Stimulated activated CD4-positive, alpha-beta T cell treated with anti-CD3 and anti-CD28 coated beads, Interleukin-4, amount 100 ng/mL, for 48 hours (primary cell): ENCODE measurements around the gene BST1.
"Not testable (repeated sequence)": the region's sequence is repeated elsewhere in the genome, so short reads cannot be mapped to it uniquely, and the experiment has no call there.

Source experiments
- DNase-seq, 2 donors: peaks; one replicate each; pipeline ENCODE4 v3.0.0-alpha.2; 2020; ENCODE audit warnings: low read depth in 2 of 2

Gene BST1

DNA sequence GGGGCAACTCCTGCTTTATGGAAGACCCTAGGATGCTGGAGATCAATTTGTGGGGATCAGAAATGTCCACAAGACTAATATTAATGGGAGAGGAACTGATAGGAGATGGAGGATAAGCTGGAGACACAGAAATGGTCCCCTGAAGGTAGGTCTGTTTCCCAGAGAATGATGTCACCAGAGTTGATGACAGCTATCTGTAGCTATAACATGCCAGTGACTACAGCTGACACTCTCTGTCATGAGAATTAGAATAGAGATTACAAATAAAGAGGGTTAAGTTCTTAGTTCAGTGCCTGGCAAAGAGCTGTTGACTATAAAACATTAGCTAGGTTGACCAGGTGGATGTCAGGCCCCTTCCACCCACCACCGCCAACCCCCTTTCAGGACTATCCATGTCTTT lies 9.3 kb downstream of the BST1 start:
- DNase-seq, result no peak

DNA sequence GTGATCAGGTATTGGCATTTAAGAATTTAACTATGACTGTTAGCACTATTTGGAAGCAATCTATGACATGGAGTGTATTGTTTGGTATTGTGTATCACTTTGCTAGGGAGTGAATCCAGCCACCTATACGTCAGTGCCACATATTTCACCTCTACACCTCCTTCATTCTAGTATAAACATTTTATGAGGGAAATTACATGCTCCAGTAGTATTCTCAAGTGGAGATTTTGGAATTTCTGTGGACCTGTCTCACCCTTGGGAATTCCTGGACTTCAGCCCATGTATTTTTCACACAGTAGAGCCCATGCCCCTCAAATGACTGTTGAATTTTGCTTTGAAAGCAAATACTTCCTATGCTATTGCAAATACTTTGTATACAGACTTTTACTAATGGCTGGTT lies 11.3 kb downstream of the BST1 start:
- no peak for DNase-seq

DNA sequence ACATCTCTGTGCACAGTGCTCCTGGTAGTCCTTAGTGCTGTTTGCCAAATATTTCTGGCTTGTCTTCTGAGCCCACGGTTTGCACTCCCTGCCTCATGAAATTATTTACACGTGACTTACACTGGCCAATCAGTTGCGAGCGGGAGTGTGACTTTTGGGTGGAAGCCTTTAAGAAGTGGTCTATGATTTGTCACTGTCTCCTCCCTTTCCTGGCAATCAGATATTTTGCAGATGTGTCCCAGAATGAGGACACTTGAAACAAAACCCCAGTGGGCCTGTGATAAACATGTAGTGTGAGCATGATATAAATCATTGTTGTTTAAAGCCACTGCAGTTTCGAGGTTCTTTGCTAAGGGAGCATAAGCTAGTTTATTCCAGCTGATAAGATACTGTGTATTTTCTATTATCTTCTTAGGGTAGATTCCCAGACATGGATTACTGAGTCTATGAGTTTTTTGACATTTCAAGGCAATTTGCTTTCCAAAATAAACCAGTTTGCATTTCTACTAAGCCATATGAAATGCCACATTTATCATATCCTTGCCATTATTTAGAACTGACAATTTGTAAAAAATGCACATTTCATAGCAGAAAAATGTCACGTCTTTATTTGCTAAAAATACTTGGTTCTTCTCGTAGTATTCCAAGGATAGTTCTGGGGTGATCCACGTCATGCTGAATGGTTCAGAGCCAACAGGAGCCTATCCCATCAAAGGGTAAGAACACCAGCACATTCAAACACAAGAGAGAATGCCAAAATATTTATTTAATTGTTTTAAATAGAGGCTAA lies 12.0 kb downstream of the BST1 start:
- DNase-seq, result no peak

DNA sequence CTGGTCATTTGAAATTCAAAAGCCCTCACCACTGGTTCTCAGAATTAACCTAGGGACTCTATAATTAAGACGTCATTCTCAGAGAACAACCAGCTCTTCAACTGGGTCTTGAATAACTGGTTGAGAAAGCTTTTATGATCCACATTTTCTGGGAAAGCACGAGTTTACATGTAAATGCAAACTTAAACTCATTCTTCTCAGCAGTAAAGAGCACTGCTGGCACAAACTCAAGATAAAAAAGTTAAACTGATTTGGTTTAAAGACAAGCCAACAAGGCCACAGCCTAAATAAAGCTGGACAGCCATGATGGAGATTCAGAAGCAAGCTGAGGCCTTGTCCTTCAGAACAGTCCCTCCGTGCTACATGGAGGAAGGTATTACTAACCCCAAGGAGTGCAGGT lies 13.2 kb downstream of the BST1 start:
- no peak for DNase-seq

DNA sequence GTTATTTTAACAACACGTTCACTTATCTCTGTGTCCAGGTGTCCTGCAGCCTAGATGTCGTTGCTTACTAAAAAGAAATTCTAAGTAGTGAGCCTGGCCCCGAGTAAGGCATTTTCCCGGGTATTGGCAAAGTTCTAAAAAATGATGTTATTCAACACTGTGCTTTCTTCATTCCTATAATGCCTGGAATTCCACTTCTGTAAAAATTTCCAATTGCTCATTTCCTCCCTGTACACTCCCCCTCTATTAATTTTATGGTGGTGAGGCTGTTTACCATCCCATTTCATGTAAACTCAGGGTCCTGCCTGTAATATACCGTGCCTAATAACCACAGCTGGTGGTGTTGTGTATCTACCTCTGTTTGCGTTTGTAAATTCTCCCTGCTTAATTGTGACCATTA lies 14.2 kb downstream of the BST1 start:
- no peak for DNase-seq

DNA sequence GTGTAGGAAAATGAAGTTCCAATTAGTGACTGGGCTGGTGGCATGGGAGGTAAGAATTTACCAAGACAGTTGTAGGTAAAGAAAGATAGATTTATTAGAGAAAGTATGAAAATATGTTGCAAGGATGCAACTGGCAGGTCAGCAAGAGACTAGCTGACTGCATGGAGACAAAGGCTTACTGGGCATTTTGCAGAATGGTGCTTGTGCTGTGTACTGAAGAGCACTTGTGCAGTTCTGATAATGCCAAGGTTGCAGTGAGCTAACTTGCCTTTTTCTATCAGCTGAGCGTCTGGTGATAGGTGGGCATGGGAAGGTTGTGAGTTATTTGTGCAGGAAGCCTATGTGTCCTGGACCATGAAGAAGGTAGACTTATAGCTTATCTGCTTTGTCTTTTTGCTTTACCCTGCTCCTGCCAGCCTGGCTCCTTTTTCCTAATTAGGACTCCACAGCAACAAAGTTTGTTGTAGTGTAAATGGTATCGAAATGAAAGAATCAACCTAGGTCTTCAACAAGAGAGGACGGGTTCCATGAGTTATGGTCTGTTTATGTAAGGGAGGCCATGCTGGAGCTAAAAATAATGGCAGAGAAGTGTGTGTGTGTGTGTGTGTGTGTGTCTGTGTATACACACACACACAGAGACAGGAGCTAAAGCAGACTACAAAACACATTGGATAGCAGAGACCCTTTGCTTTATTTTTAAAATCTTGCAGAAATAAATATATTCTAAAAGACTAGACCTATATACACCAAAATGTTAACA lies 15.0 kb downstream of the BST1 start:
- no peak for DNase-seq

DNA sequence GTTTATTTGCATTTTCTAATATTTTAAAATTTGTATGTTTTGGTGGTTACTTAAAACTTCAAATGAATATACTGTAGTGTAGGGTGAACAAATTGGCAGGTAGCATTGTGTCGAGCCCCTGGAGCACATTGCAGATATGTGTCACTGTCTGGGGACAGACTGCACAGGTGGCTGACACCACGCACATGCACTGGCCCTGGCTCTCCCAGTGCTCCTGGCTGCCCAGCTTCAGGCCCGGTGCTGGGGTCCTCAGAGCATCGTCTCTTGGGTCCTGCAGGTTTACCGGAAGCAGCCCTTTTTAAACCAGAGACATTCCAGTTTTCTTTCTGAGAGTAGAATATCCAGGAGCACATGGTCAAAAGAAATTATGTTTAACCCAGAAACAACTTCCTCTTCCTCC lies 15.6 kb downstream of the BST1 start:
- no peak for DNase-seq

DNA sequence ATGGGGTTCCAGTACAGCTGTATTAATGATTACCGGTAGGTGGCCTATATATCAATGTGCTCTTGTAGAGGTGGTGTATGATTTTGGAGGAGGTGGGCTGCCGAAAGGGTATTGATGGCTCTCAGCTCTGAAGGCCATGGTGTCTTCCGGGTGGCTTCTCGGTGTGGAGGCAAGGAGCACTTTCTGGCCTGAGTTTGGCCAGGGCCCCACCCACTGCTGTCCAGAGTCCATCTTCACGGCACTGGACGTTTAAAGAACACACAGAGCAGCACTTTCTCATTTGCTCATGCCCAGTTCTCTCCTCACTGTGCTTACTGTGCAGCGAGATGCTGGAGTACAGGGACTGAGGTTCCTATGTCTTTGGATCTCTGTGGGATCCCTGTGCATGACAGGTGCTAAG lies 16.1 kb downstream of the BST1 start:
- no peak for DNase-seq

DNA sequence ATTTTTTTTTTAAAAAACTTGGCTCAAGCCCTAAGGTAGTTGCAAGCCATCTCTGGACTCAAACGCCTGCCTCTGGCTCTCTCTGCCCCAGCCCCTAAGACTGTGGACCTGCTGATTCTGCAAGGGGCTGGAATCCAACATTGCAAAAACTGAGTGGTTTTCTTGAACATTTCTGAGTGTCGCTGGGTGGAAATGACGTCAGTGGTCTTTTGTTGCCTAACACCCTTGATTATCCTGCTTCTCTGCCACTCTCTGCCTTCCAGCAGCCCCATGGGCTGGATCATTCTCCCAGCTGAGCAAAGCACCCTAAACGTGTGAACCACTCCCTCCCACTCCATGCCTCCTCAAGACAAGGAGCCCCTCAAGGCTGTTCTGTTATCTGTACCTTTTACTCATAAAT lies 16.6 kb downstream of the BST1 start:
- no peak for DNase-seq

DNA sequence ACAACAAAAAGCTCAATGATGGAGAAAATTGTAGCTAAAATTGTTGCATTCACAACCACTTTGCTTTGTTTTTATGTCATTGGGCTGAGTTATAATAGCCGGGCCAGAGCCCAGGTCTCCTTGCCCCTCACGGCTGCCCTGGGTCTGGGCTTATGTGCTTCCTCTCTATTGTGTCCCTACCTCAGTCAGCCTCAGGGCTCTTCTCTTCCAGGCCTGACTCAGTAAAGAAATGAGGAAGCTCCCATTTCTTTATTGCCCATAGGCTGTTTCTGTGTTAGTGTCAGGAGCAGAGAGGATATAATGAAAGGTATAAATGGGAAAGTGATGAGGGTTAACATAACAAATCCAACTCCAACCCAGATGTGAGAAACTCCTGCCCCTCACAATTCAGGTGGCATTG lies 18.0 kb downstream of the BST1 start:
- no peak for DNase-seq

DNA sequence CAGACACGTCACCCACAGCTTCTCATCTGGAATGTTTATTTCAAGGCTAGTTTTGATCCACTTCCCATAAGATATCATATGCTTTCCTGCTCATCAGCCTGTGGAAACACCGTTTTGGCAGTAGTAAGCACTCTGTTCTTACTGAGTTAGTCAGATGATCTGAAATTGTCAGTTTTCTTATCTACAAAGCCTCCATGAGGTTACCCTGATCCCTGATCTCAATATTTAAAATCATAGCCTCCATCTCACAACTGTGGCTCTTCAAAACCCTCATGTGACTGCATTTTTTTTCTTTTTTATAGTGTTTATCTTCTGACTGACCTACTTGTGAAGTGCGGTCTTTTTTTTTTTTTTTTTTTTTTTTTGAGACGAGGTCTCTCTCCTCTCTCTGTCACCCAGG lies 22.7 kb downstream of the BST1 start:
- DNase-seq, result no peak

DNA sequence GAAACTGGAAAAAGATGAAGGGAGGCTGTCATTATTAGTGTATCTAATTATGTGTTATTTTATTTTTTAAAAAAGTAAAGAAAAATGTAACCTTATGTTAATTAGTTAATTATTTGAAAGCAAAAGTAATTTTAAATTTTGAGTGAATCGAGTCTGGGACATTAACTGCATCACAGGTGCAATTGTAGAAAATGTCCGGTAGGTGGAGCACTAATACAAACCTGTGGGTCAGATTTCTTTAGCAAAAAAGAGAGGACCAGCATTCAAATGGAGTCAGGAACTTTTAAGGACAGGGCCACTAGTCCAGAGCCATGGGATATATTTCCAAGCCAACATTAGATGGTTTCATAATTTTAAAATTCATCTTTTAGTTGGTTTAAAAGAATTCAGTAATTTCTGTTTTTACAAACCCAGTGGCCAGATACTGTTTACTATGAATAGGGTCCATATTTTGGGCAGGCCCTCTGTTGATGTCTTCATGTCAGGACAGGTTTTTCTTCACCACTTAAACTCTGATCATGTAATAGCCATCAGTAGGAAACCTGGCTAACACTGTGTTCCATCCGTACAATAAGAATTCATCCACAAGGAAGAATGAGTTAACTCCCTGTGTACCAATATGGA lies 27.2 kb downstream of the BST1 start:
- DNase-seq, result no peak

DNA sequence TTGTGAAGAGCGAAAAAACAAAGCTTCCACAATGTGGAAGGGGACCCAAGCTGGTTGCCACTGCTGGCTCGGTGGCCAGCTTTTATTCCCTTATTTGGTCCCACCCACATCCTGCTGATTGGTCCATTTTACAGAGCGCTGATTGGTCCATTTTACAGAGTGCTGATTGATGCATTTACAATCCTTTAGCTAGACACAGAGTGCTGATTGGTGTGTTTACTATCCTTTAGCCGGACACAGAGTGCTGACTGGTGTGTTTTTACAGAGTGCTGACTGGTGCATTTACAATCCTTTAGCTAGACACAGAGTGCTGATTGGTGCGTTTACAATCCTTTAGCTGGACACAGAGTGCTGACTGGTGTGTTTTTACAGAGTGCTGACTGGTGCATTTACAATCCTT lies 30.2 kb downstream of the BST1 start:
- DNase-seq, result not testable (repeated sequence)

DNA sequence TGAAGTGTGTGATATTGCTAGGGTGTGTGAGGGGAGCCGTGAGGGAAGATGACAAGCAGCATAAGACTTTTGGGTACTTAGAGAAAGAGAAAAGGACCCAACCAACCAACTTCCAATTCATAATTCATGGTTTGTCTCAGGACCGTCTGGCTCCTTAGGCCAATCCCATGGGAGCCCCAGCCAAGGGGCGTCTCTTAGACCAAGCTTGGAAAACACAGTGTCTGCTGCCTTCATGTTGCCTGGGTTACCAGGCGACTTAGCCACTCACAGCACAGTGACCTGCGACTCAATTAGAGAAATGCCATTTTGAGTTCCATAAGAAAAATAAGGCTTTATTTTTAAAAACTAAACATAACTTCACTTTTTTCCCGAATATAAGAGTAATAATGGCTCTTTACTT lies 32.7 kb downstream of the BST1 start:
- DNase-seq, result no peak

DNA sequence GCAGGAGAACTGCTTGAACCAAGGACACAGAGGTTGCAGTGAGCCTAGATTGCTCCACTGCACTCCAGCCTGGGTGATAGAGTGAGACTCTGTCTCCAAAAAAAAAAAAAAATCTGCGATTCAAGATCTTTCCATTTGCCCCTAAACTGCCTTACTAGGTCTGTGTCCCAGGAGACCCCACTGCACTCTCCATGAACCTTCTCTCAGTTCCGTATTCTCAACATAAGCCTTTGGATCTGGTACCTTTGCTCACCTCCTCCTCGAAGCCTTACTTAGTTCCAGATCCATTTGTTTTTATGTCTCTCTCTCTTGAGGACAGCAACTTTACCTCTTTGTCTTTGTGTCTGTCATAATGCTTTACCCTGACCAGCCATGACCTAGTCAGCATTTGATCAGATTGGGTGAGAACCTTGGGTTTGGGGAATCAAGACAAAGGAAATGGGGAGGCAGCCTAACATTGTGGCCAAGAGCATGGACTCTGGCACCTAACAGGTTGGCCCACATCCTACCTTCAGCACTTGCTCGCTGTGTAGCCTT lies 33.7 kb downstream of the BST1 start:
- DNase-seq, result no peak

DNA sequence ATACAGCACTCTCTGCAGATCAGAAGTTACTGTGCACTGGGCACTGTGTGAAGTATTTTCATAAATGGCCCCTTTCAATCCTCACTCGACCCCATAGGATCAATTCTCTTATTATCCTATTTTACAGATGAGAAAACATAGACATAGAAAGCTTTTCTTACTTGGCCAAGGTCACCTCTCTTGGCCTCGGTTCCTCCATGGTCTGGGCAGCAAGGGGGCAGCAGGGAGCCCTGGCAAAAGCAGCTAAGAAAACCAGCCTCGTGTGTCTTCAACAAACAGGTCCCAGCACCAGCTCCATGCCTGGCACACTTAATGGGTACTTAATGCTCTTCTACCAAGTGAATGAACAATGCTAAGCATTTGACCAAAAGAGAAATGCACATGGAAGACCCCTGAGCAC lies 34.4 kb downstream of the BST1 start:
- DNase-seq, result no peak

DNA sequence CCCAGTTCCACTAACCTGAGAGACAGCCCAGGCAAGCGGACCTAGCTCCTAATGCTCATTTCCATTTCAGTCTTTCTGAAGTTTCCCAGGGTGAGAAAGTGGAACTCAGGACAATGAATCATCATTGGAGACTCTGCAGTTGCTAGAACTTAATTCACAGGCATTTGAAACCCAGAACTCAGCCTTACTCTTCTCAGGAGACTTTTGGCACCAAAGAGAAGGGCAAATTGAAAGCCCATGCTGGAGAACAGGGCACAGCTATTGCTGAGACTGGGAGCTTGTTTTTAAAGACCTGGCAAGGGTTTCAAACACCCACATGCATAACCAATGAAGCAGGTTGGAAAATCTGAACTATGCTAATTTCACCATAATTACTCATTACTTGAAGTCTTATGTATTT lies 36.0 kb downstream of the BST1 start:
- DNase-seq, result no peak

DNA sequence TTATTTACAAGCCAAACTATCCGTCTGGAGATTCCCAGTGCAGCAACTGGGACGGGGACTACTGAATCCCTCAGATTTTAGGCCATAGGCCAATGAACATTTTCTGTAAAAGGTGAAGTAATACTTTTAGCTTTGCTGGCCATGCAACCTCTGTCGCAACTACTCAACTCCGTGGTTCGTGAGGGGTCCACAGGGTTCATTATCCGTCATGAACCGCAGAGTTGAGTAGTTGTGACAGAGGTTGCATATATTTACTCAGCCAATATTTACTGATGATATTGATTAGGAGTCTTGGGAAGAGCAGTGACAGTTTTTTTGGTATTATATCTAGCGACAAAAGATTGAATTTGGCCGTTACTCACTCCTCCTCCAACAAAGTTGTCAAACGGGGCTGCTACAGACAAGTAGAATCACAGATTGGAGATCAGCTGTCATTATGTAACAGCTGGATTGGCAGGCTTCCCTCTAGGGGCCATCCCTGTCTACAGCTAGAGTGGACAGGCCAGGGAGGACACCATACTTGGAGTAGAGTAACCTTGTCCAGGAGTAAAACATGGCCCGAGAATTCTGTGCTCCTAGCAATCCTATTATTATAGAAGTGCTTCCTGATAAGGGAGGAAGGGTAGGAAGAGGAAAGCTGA lies 38.0 kb downstream of the BST1 start:
- no peak for DNase-seq

DNA sequence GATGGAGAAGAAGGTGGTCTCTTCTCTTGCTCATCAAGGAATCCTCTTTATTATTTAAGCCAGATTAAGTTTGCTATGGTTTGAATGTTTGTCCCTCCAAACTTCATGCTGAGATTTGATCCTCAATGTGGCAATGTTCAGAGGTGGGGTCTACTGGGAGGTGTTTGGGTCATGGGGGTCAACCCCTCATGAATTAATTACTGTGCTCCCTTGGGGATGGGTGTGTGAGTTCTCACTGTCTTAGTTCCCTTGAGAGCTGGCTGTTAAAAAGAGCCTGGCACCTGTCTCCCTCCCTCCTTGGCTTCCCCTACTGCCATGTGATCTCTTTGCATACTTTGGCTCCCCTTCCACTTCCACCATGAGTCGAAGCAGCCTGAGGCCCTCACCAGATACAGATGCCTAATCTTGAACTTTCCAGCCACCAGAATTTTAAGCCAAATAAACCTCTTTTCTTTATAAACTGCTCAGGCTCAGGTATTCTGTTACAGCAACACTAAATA lies 39.3 kb downstream of the BST1 start:
- no peak for DNase-seq

DNA sequence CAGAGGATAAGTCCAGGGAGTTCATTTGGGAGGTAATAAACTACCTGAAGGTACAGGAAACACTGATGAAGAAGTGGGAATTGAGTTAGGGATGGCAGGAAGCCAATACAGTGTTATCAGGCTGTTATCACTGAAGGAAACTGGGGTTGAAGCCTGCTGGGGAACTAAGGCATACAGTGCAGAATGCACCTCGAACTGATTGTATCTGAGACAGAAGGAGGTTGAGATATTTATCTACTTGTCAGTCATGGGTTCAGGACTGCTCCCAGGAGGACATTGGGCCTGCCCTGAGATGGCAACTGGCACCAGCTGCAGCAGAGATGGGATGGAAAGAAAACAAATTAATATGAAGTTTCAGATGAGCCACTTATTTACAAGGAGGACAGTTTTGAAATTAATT lies 39.8 kb downstream of the BST1 start:
- DNase-seq, result no peak

DNA sequence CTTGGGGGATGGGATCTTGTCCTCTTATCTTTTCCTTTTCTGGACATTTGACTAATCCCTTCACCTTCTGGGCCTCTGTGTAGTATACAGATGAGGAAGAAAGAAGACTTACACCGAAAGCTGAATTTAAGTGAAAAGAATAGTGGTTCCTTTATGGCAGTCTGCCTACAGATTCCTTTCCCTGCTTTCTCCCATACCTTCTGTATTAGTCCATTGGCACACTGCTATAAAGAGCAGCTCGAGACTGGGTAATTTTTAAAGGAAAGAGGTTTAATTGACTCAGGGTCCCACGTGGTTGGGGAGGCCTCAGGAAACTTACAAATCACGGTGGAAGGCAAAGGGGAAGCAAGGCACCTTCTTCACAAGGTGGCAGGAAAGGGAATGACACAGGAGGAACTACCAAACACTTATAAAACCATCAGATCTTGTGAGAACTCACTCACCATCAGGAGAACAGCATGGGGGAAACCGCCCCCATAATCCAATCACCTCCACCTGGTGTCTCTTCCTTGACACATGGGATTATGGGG lies 41.2 kb downstream of the BST1 start:
- no peak for DNase-seq

DNA sequence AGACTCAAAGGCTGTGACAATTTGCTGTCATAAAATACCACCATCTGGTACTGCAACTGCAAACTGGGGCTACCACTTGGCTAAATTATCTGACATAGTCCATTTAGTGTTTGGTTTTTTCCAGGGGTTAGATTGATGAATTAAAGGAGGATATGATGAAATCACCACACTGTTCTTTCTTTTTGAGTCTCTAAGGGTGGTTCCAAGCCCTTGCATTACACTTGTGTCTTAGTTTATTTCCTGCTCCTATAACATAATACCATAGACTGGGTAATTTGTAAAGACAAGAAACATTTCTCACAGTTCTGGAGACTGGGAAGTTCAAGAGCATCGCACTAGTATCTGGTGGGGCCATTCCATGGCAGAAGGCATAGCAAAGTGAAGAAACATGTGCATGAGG lies 43.2 kb downstream of the BST1 start:
- DNase-seq, result no peak
